Keratinocyte (primary cell): Measurements from ENCODE around the gene XRN2. TPM values are rescaled to one million over a fixed set of nuclear protein-coding genes. Genes with fewer than 3 reads are reported as not detected.

ENCODE experiments used
- DNase-seq: peaks from one replicate; pipeline ENCODE4 v3.0.0-alpha.2; 2011; ENCODE audit warnings: low read depth, missing footprints, low spot score
- FAIRE-seq: peaks from 2 replicates; lab custom pipeline; 2011; peaks lifted over from hg19 to GRCh38; lab: Jason Lieb, UNC
- H2AFZ ChIP-seq: 2 replicates; pipeline ENCODE4 v1.6.0; 2012; ENCODE audit warnings: low read length, control low read depth, inconsistent platforms; ENCODE audit not compliant: control insufficient read depth
- H3K27ac ChIP-seq: 2 replicates; pipeline ENCODE4 v1.5.1; 2011; ENCODE audit warnings: low read length; ENCODE audit not compliant: control insufficient read depth, insufficient read depth
- H3K27me3 ChIP-seq: 3 replicates; pipeline ENCODE4 v1.6.0; 2011; ENCODE audit warnings: low read length; ENCODE audit not compliant: control insufficient read depth, insufficient read depth; ENCODE audit errors: extremely low read depth
- H3K36me3 ChIP-seq, 2 experiments: 2 replicates in 1 of 2; 3 replicates in 1 of 2; pipeline ENCODE4 v1.5.1; 2011; ENCODE audit warnings: low read length in 2 of 2, mild to moderate bottlenecking in 1 of 2; ENCODE audit not compliant: control insufficient read depth in 2 of 2, insufficient read depth in 2 of 2; ENCODE audit errors: extremely low read depth in 1 of 2
- H3K4me1 ChIP-seq: 3 replicates; pipeline ENCODE4 v1.5.1; 2011; ENCODE audit warnings: low read length; ENCODE audit not compliant: control insufficient read depth, insufficient read depth; ENCODE audit errors: extremely low read depth
- H3K4me2 ChIP-seq: 3 replicates; pipeline ENCODE4 v1.6.0; 2011; ENCODE audit warnings: low read depth, low read length; ENCODE audit not compliant: control insufficient read depth, insufficient read depth; ENCODE audit errors: extremely low read depth
- H3K4me3 ChIP-seq, 3 experiments: fragments of 200-600 bp in 1 of 3; sonication (generic) in 1 of 3; 2 replicates in 2 of 3; 3 replicates in 1 of 3; pipeline ENCODE4 v1.5.1; 2011 to 2016; ENCODE audit warnings: low read length in 3 of 3, mild to moderate bottlenecking in 3 of 3, control low read depth in 2 of 3, inconsistent platforms in 1 of 3, low read depth in 1 of 3, mixed read lengths in 1 of 3, mixed run types in 1 of 3, moderate library complexity in 1 of 3; ENCODE audit not compliant: control insufficient read depth in 2 of 3, insufficient read depth in 2 of 3; ENCODE audit errors: extremely low read depth in 1 of 3
- H3K79me2 ChIP-seq: 2 replicates; pipeline ENCODE4 v1.6.0; 2012; ENCODE audit warnings: low read length; ENCODE audit not compliant: control insufficient read depth, insufficient read depth
- H3K9ac ChIP-seq: 3 replicates; pipeline ENCODE4 v1.6.0; 2011; ENCODE audit warnings: low read length; ENCODE audit not compliant: control insufficient read depth, insufficient read depth; ENCODE audit errors: extremely low read depth
- H3K9me1 ChIP-seq: 3 replicates; pipeline ENCODE4 v1.6.0; 2011; ENCODE audit warnings: low read length; ENCODE audit not compliant: control insufficient read depth, insufficient read depth; ENCODE audit errors: extremely low read depth
- H3K9me3 ChIP-seq: 2 replicates; pipeline ENCODE4 v1.5.1; 2012; ENCODE audit warnings: low read depth, low read length; ENCODE audit not compliant: control insufficient read depth
- H4K20me1 ChIP-seq: 3 replicates; pipeline ENCODE4 v1.6.0; 2011; ENCODE audit warnings: low read length; ENCODE audit not compliant: control insufficient read depth, insufficient read depth; ENCODE audit errors: extremely low read depth
- EZH2 ChIP-seq: IDR thresholded peaks from one replicate; pipeline ENCODE4 v1.6.1; 2012; ENCODE audit warnings: inconsistent platforms, mild to moderate bottlenecking, low read length, moderate library complexity
- dilution Hi-C: fragments of 300-500 bp; cut with MboI; formaldehyde crosslinking; loops from one replicate; pipeline ENCODE4 v1.7.0; 2020; ENCODE audit warnings: low sequenced_read_pairs; ENCODE audit not compliant: extremely low pct_ligation_motif_present
- polyA plus RNA-seq, 5 experiments: library from polyadenylated mRNA; depleted of rRNA in 3 of 5; stranded (reverse) in 3 of 5; stranded (forward) in 1 of 5; unstranded in 1 of 5; fragments of >200 nt; gene quantifications; 1 replicate in 1 of 5; 2 replicates in 3 of 5; 3 replicates in 1 of 5; pipeline versions ENCODE4 v1.2.1 to v1.2.3, GENCODE V29; 2011 to 2012; ENCODE audit warnings: missing spikeins in 2 of 5, low read depth in 1 of 5, low replicate concordance in 1 of 5
- TF ChIP-seq, protein P1 (sequence below), 3 experiments: IDR thresholded peaks in 1 of 3; conservative IDR thresholded peaks in 1 of 3; optimal IDR thresholded peaks in 1 of 3; 2 replicates in 2 of 3; 3 replicates in 1 of 3; pipeline versions ENCODE3 to v1.5.1; 2011; ENCODE audit warnings: low read length in 3 of 3, mild to moderate bottlenecking in 3 of 3, moderate library complexity in 2 of 3, control low read depth in 1 of 3, inconsistent platforms in 1 of 3; ENCODE audit not compliant: insufficient read depth in 2 of 3; ENCODE audit errors: extremely low read depth in 1 of 3

Gene XRN2
- polyA plus RNA-seq, 1 donor (not counting 4 experiments of a cell fraction or from before 2014, with no cell fraction given): 85.8 TPM

DNA sequence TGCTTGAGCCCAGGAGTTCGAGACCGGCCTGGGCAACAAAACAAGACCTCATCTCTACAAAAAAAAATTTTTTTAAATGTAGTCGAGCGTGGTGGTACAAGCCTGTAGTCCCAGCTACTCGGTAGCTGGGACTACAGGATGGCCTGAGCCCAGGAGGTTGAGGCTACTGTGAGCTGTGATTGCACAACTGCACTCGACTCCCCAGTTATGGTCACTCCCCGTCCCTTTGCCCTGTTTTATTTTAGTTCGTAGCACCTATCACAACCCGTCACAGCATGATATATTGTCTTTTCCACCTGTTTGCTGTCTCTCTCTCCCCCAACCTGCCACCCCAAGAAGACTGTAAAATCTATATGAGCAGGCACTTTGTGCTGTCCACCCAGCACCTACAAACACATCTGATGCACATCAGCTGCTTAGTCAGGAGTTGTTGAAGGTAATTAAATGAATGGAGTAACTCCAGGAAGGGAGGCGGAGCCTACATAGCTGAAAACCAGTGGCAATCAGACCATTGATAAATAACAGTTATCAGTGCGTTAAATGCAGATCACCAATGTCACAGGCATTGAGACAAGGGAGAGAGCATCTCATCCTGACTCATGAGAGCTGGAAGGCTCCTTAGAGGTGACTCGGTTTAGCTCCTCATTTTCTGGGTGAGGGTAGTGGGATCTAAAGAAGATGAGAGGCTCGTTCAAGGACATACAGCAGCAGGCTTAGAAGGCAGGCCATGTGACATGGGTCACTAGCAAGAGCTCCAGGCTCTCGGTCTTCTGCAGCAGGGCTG is 14.4 kb upstream of the XRN2 start:
- Histone ChIP-seq H3K9me1 (no peaks in the 10 kb centered on the region), H4K20me1 (no peaks in the 10 kb centered on the region), H3K36me3 (no peaks in the 10 kb centered on the region), H3K79me2 (no peaks in the 10 kb centered on the region), H3K9ac (no peak overlapping the region), H3K4me3 (no peak overlapping the region), H3K4me1 (no peaks in the 10 kb centered on the region), H3K27me3 (no peaks in the 10 kb centered on the region), H3K4me2 (no peak overlapping the region), H3K9me3 (no peaks in the 10 kb centered on the region), H2AFZ (no peak overlapping the region), H3K27ac (no peak overlapping the region)
- TF ChIP-seq, protein P1, sequence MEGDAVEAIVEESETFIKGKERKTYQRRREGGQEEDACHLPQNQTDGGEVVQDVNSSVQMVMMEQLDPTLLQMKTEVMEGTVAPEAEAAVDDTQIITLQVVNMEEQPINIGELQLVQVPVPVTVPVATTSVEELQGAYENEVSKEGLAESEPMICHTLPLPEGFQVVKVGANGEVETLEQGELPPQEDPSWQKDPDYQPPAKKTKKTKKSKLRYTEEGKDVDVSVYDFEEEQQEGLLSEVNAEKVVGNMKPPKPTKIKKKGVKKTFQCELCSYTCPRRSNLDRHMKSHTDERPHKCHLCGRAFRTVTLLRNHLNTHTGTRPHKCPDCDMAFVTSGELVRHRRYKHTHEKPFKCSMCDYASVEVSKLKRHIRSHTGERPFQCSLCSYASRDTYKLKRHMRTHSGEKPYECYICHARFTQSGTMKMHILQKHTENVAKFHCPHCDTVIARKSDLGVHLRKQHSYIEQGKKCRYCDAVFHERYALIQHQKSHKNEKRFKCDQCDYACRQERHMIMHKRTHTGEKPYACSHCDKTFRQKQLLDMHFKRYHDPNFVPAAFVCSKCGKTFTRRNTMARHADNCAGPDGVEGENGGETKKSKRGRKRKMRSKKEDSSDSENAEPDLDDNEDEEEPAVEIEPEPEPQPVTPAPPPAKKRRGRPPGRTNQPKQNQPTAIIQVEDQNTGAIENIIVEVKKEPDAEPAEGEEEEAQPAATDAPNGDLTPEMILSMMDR (optimal IDR thresholded peaks at IDR 0.05 in 1 of 3, IDR thresholded peaks at IDR 0.05 in 1 of 3, conservative IDR thresholded peaks at IDR 0.05 in 1 of 3; ENCODE audit: extremely low read depth in 1 of 3, insufficient read depth in 2 of 3, low read length in 3 of 3): no peak
- TF ChIP-seq EZH2: no peak
- DNase-seq: no peak
- no peak for FAIRE-seq
- dilution Hi-C loops: no loop called here

GRCh38 chr20:21289651-21290050 is 13.5 kb upstream of the XRN2 start:
- H3K9me3 ChIP-seq: no peaks in the 10 kb centered on the region
- no peak overlapping the region for H3K9ac ChIP-seq
- no peak for TF ChIP-seq EZH2
- TF ChIP-seq, protein P1 (optimal IDR thresholded peaks at IDR 0.05 in 1 of 3, IDR thresholded peaks at IDR 0.05 in 1 of 3, conservative IDR thresholded peaks at IDR 0.05 in 1 of 3; ENCODE audit: extremely low read depth in 1 of 3, insufficient read depth in 2 of 3, low read length in 3 of 3): no peak
- no peaks in the 10 kb centered on the region for H3K79me2 ChIP-seq
- no peaks in the 10 kb centered on the region for H3K4me1 ChIP-seq
- DNase-seq (no peak), FAIRE-seq (no peak)
- no peaks in the 10 kb centered on the region for H3K36me3 ChIP-seq
- no peaks in the 10 kb centered on the region for H4K20me1 ChIP-seq
- no peak overlapping the region for H3K27ac ChIP-seq
- dilution Hi-C loops: no loop called here
- no peak overlapping the region for H3K4me2 ChIP-seq
- H2AFZ ChIP-seq: no peak overlapping the region
- no peak overlapping the region for H3K4me3 ChIP-seq
- H3K9me1 ChIP-seq: no peaks in the 10 kb centered on the region
- H3K27me3 ChIP-seq: no peaks in the 10 kb centered on the region
